HEK293T (cell line): ENCODE data around the gene BRD4.

Experiments used
- BHLHE40 ChIP-seq: fragments of 450-650 bp; IDR thresholded peaks from 2 replicates; pipeline ENCODE4 v1.6.1; 2016; ENCODE audit warnings: mild to moderate bottlenecking, moderate library complexity, borderline replicate concordance
- FOXK2 ChIP-seq: fragments of 450-650 bp; IDR thresholded peaks from 2 replicates; pipeline ENCODE4 v1.6.1; 2016; ENCODE audit warnings: mild to moderate bottlenecking
- FOXM1 ChIP-seq: fragments of 450-650 bp; IDR thresholded peaks from 2 replicates; pipeline ENCODE4 v1.6.1; 2017; ENCODE audit warnings: mild to moderate bottlenecking, borderline replicate concordance
- SP1 ChIP-seq: fragments of 450-650 bp; IDR thresholded peaks from 2 replicates; pipeline ENCODE4 v1.6.1; 2017
- SUZ12 ChIP-seq: fragments of 450-650 bp; IDR thresholded peaks from 2 replicates; pipeline ENCODE4 v1.6.1; 2016; ENCODE audit warnings: mild to moderate bottlenecking

GRCh38 chr19:15284896-15285295 lies 47.4 kb downstream of the BRD4 start:
- TF ChIP-seq BHLHE40 = no peak
- TF ChIP-seq SP1 = no peak
- TF ChIP-seq FOXK2 = no peak
- TF ChIP-seq SUZ12 = no peak
- TF ChIP-seq FOXM1 = no peak
